ENCODE data around the gene IFNA1. TPM values are rescaled to one million over a fixed set of nuclear protein-coding genes. Genes with fewer than 3 reads are reported as not detected.

The IFNA1 gene
- total RNA-seq (2022) (not detected in 2 replicates), Bru-seq, nascent RNA (not detected), BruChase-seq, experiment 1, labeled RNA remaining after a 6-hour chase (not detected), BruChase-seq, experiment 2, labeled RNA remaining after a 2-hour chase (not detected)
- long read RNA-seq: 0 reads

DNA sequence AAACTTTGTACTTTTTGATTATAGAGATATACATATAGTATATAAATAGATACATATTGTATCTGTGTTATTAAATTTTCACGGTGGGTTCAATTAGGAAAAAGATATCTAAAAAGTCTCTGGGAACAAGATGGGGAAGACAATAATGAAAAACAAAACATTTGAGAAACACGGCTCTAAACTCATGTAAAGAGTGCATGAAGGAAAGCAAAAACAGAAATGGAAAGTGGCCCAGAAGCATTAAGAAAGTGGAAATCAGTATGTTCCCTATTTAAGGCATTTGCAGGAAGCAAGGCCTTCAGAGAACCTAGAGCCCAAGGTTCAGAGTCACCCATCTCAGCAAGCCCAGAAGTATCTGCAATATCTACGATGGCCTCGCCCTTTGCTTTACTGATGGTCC lies at the start of gene IFNA1:
Gene IFNA1, plus strand, starts transcription at position 301 of the 400 bp plus-strand sequence. Its CDS starts 69 bp downstream, at position 370.
- CTCF ChIA-PET: no interaction called here
- Mint-ChIP-seq H3K4me3 (ENCODE audit: low read depth, unreplicated experiment) (no peak within 1 kb of the TSS), H3K27me3 (ENCODE audit: unreplicated experiment) (no peaks in the 10 kb centered on the region), H3K27ac (ENCODE audit: unreplicated experiment) (no peak within 1 kb of the TSS), H3K36me3 (ENCODE audit: insufficient read depth, unreplicated experiment) (no peaks in the 10 kb centered on the region), H3K4me1 (ENCODE audit: low read depth, unreplicated experiment) (no peaks in the 10 kb centered on the region), H3K9me3 (ENCODE audit: low read depth, unreplicated experiment) (no peaks in the 10 kb centered on the region)
- BruUV-seq (replicated peaks): no TSS peak
- TF ChIP-seq, protein P1, sequence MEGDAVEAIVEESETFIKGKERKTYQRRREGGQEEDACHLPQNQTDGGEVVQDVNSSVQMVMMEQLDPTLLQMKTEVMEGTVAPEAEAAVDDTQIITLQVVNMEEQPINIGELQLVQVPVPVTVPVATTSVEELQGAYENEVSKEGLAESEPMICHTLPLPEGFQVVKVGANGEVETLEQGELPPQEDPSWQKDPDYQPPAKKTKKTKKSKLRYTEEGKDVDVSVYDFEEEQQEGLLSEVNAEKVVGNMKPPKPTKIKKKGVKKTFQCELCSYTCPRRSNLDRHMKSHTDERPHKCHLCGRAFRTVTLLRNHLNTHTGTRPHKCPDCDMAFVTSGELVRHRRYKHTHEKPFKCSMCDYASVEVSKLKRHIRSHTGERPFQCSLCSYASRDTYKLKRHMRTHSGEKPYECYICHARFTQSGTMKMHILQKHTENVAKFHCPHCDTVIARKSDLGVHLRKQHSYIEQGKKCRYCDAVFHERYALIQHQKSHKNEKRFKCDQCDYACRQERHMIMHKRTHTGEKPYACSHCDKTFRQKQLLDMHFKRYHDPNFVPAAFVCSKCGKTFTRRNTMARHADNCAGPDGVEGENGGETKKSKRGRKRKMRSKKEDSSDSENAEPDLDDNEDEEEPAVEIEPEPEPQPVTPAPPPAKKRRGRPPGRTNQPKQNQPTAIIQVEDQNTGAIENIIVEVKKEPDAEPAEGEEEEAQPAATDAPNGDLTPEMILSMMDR (IDR thresholded peaks at IDR 0.05; ENCODE audit: unreplicated experiment): no peak
- DNase-seq: no peak
- intact Hi-C loops (cut with micrococcal nuclease; ENCODE audit: unreplicated experiment): loop anchor here (10.0 kb wide), 1 partner anchor 45 kb away; no protein-coding TSS in a partner anchor

DNA sequence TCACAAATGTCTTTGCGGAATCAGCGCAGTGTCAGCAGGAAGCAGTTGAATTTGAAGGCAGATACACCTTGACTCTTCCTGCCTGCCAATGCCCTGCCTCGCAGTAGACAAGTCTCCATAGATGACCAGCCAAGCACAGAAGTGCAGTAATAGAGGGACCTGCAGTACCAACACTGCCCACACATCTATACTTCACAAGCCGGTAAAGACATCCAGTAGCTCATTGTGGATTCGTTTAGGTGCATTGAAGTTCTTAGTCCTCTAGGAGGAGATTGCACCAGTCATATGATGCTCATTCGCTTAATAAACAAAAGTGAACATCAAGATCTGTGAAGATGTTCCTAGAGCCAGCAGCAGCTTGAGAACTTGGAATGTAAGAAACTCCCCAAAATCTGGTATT lies 48.0 kb upstream of the IFNA1 start:
- Mint-ChIP-seq H3K36me3 (ENCODE audit: insufficient read depth, unreplicated experiment) (peaks cover 10% of the 10 kb centered on the region), H3K9me3 (ENCODE audit: low read depth, unreplicated experiment) (no peaks in the 10 kb centered on the region), H3K27ac (ENCODE audit: unreplicated experiment) (no peak overlapping the region), H3K27me3 (ENCODE audit: unreplicated experiment) (no peaks in the 10 kb centered on the region), H3K4me1 (ENCODE audit: low read depth, unreplicated experiment) (peaks cover 13% of the 10 kb centered on the region), H3K4me3 (ENCODE audit: low read depth, unreplicated experiment) (no peak overlapping the region)
- intact Hi-C loops (cut with micrococcal nuclease; ENCODE audit: unreplicated experiment): loop anchor here (10.0 kb wide), 1 partner anchor 53 kb away; the partner anchor contains the start of gene IFNA1
- BruUV-seq (replicated peaks): no TSS peak
- TF ChIP-seq, protein P1 (IDR thresholded peaks at IDR 0.05; ENCODE audit: unreplicated experiment): peak; percentile 27
- peak; percentile 10 for DNase-seq
- CTCF ChIA-PET: interaction anchor here (0.9 to 1.1 kb wide), 4 partner anchors 10 to 140 kb away, joined by 3 to 4 read pairs (median 3); no protein-coding TSS in a partner anchor

DNA sequence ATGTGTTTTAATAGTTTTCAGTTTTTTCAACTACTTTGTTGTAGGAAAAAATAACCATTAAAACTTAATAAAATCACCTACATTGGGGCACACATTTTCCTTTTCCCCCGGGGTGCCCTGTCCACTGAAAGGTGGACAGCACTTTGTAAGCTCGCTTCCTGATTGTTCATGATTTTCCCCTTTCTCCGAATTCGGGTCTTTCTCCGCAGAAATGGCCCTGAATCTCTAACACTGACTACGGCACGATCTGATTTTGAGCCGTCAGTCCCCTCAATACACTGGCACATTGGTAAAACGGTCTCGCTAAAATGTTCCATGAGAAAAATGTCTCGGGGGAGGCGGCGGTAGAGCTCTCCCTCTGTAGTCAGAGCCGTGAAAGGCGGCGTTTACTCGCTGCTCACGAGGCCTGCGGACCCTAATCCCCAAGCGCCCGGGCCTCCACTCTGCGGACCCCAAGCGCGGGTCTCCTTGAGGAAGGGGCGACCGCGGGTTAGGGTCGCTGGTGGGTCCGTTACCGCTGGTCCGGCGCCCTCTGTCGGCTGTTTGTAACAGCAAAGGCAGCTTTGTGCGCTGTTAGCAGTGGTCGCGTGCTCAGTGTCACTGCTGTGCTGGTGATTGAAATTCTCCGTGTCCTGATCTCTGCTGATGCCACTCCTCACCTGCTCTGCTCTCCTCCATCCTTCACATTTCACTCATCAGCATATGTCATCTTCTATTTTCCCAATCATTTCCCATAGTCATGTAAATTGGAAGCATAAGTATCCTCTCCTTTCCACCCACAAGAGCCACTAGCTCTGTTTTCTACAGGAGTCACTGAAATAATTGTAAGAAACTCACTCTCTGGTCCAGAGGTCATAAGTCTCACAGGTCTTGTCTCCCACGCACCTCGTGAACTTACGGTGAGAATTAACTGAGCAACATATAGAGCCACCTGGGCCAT lies 44.2 kb upstream of the IFNA1 start:
- intact Hi-C loops (cut with micrococcal nuclease; ENCODE audit: unreplicated experiment): loop anchor here (2.0 to 10.0 kb wide), 3 partner anchors 49 to 143 kb away; partner anchors contain the start of gene IFNA1
- peak; percentile 46 for DNase-seq
- H3K4me1 Mint-ChIP-seq (ENCODE audit: low read depth, unreplicated experiment): peaks cover 13% of the 10 kb centered on the region
- BruUV-seq (replicated peaks): no TSS peak
- TF ChIP-seq, protein P1 (IDR thresholded peaks at IDR 0.05; ENCODE audit: unreplicated experiment): peak; percentile 86
- no peaks in the 10 kb centered on the region for H3K9me3 Mint-ChIP-seq (ENCODE audit: low read depth, unreplicated experiment)
- peak overlapping the region; percentile 85 for H3K4me3 Mint-ChIP-seq (ENCODE audit: low read depth, unreplicated experiment)
- no peaks in the 10 kb centered on the region for H3K27me3 Mint-ChIP-seq (ENCODE audit: unreplicated experiment)
- CTCF ChIA-PET: interaction anchor here (0.6 to 1.9 kb wide), 14 partner anchors 10 to 653 kb away, joined by 3 to 16 read pairs (median 4); partner anchors contain the start of gene IFNA8
- peaks cover 10% of the 10 kb centered on the region for H3K36me3 Mint-ChIP-seq (ENCODE audit: insufficient read depth, unreplicated experiment)
- H3K27ac Mint-ChIP-seq (ENCODE audit: unreplicated experiment): no peak overlapping the region

DNA sequence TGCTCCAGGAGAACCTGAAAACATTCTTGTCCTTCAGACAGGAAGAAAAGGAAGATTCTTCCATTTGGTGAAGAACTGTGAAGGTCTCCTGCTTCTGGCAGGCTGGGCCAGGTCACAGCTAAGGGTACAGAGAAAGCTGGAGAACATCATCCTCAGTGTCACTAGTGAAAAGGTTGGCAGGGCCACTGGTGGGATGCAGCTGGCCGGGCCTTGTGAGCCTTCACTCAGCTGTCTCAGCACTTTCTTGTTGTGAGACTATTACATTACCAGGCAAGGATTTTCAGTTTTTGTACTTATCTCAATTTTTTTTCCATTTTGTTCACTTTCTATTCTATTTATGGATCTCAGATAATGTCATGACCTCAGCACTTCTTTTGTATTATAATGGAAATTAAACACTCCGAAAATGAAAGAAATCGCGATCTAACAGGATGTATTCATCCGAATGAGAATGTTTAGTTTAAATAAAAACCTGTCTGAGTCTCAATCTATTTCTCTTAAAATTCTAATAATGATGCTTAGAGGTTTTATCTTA lies 41.2 kb upstream of the IFNA1 start:
- Mint-ChIP-seq H3K36me3 (ENCODE audit: insufficient read depth, unreplicated experiment) (peaks cover 10% of the 10 kb centered on the region), H3K27me3 (ENCODE audit: unreplicated experiment) (no peaks in the 10 kb centered on the region), H3K4me1 (ENCODE audit: low read depth, unreplicated experiment) (peaks cover 13% of the 10 kb centered on the region), H3K27ac (ENCODE audit: unreplicated experiment) (no peak overlapping the region), H3K4me3 (ENCODE audit: low read depth, unreplicated experiment) (no peak overlapping the region), H3K9me3 (ENCODE audit: low read depth, unreplicated experiment) (no peaks in the 10 kb centered on the region)
- no peak for DNase-seq
- intact Hi-C loops (cut with micrococcal nuclease; ENCODE audit: unreplicated experiment): loop anchor here (10.0 kb wide), 1 partner anchor 46 kb away; the partner anchor contains the start of gene IFNA1
- BruUV-seq (replicated peaks): no TSS peak
- TF ChIP-seq, protein P1 (IDR thresholded peaks at IDR 0.05; ENCODE audit: unreplicated experiment): no peak
- CTCF ChIA-PET: interaction anchor here (1.7 kb wide), 1 partner anchor 35 kb away, joined by 4 read pairs; no protein-coding TSS in a partner anchor

Measured in Calu3 (cell line).